C1 segment of cervical spinal cord (tissue), 14 donors: ENCODE results near the gene IPO9.
"Not testable (repeated sequence)": the region's sequence is repeated elsewhere in the genome, so short reads cannot be mapped to it uniquely, and the experiment has no call there.

ENCODE experiments used
- DNase-seq, 14 donors: peaks; one replicate each; lab custom pipeline; 2025; lab: John Stamatoyannopoulos, UW

IPO9 gene

DNA sequence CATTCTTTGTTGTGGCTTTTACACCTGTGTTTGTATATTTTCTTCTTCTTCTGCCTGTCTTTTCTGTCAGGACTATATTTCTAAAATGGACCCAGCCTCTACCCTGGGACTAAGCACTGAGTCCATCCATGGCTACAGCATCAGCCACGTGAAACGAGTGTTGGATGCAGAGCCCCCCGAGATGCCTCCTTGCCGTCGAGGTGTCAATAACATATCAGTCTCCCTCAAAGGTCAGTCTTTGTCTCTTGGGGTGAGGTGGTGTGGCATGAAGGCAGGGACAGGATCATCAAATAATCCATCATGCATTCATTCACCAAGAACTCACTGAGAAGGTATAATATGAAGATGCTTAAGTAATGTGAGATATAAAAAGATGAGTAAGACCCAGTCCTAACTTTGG lies 19.1 kb upstream of the IPO9 start:
- no peak for DNase-seq

DNA sequence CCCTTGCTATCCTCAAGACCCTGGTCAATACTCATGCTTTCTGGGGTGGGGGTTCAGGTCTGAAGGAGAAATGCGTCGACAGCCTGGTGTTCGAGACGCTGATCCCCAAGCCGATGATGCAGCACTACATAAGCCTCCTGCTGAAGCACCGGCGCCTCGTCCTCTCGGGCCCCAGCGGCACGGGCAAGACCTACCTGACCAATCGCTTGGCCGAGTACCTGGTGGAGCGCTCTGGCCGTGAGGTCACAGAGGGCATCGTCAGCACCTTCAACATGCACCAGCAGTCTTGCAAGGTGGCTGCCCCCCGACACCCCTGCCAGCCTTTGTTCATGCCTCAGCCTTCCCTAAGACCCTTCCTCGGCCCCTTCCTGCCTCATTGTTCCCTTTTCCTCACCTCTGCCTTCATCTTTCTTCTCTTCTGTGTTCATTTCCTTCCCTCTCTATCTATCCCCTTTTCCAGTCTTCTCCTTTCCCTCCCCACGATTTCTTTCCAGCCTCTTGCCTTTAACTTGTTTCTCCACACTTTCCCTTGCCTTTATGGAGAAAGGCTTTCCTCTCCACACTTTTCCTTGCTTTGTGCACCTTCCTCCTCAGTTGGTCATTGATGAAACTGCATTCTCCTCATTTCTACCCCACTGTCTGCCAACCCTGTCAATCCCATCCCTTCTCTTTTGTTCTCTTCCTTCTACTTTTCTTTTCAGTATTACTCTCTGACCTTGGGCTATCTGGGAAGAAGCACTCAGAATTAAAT lies 18.3 kb upstream of the IPO9 start:
- DNase-seq: no peak

DNA sequence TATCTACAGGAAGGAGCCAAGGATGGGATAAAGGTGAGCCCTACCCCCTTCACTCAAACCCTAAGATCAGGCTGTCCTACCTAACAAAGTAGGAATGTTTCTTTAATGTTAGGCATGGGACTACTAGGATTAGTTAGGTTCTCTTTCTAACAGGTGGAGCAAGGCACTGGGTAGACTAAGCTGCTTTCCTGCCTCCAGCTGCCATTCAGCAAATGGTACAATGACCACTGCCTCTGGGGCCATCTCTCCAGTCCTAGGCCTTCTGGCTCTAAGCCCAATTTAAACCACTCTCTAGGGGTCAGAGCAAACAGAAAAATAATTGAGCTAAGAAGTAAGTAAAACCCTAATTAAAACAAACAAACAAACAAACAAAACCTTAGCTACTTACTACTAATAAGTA lies 15.7 kb upstream of the IPO9 start:
- no peak for DNase-seq

DNA sequence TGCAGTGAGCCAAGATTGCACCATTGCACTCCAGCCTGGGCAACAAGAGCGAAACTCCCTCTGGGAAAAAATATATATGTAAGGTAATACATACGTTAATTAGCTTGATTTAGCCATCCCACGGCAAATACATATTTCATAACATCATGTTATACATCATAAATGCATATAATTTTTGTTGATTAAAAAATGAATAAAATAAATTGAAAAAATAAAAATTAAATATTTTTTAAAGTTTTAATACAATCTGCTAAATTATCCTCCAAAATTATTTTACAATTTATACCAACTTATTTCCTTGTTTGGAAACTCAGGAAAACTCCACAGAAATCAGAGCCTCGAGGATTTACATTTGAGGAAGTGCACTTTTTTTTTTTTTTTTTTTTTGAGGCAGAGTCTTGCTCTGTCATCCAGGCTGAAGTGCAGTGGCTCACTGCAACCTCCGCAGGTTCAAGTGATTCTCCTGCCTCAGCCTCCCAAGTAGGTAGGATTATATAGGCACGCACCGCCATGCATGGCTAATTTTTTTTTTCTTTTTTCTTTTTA lies 12.6 kb upstream of the IPO9 start:
- DNase-seq: no peak

DNA sequence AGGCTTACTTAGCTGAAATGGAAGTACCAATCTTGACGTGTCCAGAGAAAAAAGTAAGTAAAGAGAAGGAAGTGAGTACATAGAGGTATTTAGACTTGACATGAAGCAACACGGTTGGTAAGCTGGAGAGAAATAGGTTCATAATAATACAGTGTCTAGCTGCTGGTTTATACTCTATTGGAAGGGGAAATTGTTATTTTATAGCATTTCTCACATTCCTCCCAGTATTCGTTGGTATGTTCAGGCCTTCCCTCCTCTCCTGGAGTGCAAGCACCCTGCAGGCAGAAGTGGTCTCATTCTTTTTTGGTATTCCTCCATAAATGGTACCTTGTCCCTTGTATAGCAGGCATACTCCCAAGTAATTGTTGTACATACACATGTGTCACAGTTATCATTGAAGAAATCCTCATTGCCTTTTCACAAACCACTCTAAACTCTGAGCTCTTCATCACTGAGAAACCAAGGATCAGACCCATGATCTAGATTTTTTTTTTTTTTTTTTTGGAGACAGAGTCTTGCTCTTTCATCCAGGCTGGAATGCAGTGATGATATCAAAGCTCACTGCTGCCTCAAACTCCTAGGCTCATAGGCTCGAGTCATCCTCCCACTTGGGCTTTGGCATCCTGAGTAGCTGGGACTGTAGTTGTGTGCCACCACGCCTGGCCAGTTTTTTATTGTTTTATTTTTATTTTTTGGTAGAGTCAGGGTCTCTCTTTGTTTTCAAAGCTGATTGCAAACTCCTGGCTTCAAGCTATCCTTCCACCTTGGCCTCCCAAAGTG lies 9.8 kb upstream of the IPO9 start:
- DNase-seq: no peak

DNA sequence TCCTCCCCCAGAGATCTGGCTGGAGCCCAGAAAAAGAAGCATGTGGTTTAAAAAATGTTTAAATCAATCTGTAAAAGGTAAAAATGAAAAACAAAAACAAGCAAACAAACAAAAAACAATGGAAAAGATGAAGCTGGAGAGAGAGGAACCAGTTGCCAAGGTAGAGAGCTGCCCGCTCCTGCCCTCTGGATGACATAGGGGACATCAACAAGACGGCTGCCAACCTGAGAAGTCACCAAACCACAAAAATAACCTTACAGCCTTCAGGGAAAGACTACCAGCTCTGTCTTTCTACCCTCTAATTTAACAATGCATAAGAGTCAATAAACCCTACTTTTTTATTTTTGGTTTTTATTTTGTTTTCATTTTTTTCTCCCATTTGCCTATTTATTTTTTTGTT lies 8.5 kb upstream of the IPO9 start:
- no peak for DNase-seq

DNA sequence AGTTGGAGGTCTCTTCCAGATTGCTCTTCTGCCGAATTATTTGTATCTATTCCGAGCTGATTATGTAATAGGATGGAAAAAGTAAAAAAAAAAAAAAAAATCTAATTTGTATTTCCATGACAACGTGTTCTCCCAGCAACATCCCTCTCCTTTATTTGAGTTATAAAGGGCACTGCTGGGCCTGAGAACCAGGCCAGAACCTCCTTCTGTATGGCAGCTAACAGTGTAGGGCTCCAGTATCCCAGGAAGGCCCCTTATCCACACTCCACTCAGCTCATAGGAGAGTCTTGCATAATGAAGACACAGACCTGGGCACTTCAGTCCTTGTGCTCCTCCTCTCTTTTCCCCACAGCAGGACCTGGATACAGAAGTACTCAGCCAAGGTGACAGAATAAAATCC lies 3.7 kb upstream of the IPO9 start:
- DNase-seq: peak in 2 of 14 donors; percentile 3

DNA sequence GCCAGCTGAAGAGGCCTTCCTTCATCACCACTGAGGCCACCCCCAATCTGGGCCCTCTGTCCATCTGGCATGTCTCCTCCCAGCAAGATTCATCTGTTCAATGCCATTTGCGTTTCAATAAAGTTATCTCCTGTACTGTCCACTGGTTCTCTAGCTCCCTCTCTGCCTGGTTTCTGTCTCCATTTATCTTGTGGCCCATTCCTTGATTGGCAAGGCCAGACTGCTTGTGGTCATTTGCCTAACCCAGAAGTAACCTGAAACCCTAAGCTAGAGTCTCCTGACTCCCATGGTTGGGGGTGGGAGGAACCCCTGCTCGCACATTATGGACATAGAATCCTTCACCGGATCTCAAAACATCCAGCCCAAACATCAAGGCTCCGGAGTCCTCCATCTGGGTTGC lies 2.1 kb upstream of the IPO9 start:
- no peak for DNase-seq

DNA sequence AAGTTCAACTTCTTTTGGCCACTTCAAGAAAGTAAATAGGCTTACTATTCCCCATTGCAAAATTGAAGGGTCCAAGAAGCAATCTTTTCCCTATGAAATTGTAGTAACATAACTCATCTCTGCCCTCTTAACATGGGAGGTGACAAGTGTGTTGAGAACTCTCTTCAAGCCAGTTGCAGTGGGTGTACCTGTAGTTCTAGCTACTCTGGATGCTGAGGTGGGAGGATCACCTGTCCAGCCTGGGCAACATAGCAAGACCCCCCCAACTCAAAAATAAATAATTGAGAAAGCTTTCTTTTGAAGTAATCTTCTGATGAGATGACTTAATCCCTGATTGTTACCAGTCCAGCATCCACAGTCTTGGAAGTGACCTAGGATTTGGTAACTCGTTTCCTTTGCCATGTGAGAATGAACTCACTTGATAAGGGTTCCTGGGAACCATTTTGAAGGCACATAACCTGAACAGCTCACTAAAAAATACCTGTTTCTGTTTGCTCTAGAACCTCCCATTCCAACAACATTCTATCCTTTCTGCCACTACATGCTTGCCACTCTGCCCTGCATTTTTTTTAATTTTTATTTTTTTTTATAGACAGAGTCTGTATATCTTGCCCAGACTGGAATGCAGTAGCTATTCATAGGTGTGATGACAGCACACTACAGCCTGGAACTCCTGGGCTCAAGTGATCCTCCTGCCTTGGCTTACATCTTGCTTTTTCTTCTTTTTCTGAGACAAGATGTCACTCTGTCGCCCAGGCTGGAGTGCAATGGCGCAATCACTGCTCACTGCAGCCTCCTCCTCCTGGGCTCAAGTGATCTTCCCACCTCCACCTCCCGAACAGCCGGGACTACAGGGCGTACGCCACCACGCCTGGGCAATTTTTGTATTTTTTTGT lies 1.4 kb upstream of the IPO9 start:
- no peak for DNase-seq

DNA sequence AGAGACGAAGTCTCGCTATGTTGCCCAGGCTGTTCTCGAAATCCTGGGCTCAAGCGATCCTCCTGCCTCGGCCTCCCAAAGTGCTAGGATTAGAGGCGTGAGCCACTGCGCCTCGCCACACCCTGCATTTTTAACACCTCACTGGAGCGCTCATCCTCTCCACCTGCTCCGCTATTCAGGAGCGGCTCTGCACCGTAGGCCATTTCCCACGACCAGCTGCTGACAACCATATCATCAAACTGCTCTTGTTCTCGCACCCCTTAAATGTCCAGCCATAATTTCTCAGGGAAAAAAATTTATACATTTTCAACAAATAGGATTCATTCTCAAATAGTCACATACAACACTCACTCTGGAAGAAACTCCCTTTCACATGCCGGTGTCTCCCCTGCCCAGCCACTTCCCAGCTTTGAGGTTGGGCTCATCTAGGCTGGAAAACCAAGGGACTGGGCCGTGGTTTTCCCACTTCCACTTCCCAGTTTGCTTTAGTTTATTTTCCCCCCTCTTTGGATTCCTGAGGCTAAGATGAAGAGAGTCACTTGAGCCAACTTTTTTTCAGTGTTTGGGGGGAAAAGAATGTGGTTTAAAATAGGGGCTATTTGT lies 639 bp upstream of the IPO9 start:
- no peak for DNase-seq

DNA sequence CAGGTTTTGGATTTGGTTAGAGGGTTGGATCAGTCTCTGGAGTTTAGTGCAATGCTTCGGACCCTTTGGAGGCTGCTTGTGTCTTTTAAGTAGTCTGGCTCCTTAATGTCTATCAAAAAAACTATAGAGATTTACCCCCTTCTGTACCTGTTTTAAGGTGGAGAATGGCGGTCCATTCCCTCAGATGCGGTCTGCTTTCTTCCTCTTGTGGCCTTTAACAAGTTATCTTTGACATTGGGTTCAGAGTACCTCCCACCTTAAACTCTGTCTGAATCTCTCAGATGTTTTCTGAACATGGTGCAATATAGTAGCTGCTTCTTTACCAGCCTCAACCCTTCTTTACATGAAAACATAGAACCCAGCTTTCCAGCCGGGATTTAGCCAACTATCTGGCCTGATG lies 2.4 kb downstream of the IPO9 start:
- no peak for DNase-seq

DNA sequence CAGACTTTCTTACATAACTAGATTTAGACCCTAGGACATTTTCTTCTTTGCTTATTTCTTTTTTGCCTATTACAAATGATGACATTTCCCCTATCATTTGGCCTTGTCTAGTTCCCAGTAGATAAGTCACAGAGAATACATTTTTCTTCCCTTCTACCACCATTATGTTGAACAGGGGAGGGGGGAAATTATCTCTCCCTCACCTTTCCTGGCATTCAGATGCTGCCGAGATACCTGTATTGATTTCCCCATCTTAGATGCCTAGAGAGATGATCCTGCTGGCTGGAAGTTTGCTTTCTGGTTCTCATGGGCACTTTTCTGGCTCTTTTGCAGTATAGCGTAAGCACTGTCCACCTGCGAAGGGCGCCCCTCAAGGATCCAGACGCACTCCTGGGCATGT lies 5.7 kb downstream of the IPO9 start:
- no peak for DNase-seq

DNA sequence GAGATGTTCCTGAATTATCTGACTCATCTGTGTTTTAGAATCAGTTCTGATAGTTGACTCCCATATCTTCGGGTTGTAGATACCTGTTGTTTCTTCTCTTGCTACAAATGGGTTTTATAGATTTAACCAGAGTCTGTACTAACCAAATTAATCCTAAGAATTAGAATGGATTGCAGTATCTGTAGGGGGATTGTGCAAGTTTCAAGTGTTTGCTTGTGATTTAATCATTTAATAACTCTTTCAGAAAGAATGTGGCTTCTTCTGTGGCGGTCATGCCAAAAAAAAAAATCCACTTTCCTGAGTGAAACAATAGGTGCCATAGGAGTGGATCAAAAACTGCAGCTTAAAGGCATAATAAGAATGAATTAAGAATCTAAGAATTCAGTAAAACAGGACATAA lies 9.4 kb downstream of the IPO9 start:
- DNase-seq: no peak

DNA sequence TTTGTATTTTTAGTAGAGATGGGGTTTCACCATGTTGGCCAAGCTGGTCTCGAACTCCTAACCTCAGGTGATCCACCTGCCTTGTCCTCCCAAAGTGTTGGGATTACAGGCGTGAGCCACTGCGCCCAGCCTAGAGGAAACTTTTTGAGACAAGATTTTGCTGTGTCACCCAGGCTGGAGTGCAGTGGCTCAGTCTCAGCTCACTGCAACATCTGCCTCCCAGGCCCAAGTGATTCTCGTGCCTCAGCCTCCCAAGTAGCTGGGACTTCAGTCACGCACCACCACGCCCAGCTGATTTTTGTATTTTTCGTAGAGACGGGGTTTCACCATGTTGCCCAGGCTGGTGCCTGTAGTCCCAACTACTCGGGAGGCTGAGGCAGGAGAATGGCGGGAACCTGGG lies 10.1 kb downstream of the IPO9 start:
- DNase-seq: not testable (repeated sequence)

DNA sequence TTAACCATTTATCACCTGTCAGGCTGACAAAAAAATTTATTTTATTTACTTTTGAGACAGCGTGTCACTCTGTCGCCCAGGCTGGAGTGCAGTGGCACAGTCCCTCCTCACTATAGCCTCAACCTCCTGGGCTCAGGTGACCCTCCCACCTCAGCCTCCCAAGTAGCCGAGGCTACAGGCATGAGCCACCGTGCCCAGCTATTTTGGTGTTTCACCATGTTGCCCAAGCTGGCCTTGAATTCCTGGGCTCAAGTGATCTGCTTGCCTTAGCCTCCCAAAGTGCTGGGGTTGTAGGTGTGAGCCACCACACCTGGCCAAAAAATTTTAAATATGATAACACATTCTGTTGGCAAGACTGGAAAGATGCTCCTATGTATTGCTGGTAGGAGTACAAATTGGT lies 11.1 kb downstream of the IPO9 start:
- no peak for DNase-seq

DNA sequence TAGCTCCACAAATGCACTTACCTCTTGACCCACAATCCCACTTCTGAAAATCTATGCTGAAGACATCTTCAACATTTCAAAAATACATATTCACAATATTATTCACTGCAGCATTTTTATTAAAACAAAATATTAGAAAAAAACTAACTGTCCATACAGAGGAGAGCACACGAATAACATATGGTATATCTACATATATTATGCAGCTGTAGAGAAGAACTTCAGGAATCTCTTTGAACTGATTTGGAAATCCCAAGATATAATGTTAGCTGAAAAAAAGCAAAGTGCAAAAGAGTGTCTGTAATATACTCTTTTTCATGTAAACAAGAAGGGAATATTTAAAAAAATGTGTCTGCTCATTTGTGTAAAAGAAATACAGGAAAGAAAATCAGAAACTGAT lies 11.5 kb downstream of the IPO9 start:
- no peak for DNase-seq

DNA sequence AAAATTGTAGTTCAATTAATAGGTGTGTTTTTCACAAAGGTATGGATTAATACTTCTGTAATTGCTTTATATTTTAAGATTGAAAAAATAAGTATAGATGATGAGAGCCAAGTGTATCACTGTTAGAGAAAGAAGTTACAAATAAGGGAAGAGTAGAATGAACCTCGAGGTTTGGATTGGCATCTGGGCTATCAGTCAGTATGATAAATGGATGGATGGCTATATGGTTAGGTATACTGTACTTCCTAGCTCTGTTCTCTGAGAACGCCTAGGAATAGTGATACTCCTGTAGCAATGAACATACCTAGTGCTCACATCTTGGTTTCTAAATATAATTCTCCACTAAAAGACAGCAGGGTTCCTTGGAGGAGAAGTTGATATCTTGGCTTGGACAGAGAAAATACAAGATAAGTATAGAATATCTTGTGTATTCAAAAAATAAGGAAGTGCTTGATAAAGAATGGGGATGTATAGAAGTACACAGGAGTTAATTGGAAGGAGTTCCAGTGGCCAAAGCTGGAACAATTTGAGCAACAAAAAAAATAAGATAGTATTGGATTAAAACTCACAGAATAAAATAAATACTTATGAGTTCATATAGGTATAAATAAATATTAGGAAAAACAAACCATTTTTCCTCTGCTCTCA lies 12.4 kb downstream of the IPO9 start:
- DNase-seq: no peak

DNA sequence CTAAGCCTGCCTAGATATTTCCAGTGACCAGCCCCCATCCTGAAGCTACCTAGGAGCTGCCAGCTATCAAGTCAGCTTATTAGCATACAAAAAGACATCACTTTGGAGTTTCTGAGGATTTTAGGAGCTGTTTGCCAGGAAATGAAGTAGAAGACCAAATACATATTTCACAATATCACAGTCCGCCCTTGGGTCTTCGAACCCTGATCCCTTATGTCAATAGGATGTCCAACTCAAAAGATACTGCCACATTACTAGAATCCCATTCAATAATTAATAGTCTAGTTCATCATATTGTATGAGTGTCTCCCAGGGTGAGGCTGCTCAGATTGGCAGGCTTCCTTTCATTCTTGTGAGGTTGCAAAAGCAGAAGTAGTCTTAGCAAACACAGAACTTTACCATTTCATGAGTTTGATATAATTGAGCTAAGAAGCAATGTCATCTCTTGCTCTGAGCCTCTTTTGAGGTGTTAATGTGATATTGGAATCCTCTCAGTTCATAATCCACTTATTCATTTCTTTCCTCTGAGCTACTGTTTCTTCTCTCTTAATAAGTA lies 13.6 kb downstream of the IPO9 start:
- DNase-seq: no peak

DNA sequence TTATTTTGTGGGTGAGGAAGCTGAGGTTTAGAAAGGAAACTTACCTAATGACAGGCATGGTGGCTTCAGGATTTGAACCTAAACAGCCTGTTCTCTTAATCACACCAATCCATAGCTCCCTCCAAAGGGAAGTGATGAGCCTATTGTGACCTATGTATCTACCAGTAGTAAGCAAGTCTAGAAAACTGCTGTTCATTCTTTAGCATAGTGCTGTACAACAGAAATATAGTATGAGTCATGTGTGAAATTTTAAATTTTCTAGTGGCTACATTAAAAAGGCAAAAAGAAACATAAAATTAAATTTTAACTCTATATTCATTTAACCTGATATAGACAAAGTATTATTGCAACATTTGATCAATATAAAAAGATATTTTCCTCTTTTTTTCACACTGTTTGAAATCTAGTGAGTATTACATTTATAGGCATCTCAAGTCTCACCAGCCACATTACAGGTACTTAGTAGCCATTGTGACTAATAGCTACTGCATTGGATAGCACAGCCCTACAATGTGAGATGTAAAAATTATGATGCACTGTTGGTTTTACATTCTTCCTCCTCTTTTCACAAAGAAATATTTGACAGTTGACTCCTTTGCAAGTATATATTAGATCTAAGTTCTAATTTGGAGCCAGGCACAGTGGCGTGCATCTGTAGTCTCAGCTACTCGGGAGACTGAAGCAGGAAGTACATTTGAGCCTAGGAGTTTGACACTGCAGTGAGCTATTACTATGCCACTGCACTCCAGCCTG lies 16.6 kb downstream of the IPO9 start:
- DNase-seq: no peak

DNA sequence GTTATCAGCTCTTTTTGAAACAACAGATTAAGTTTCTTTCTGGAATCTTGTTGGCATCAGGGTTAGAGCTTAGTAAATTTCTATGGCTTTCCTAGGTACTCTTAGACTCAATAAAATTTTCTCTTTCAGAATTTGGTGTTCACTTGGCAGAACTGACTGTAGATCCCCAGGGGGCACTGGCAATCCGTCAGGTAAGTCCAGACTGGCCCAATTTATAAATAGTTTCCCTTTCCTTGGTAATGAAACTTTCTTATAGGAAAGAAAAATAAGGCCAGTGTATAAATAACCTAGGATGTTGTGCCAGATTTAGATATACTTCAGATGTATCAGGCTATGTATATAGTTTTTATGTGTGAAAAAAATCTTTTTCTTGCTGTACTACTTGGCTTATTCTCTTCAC lies 18.2 kb downstream of the IPO9 start:
- peak in 1 of 14 donors; percentile 39 for DNase-seq
